Vein endothelial cell (primary cell): ENCODE results near the gene CCDC192. TPM values are rescaled to one million over a fixed set of nuclear protein-coding genes. Genes with fewer than 3 reads are reported as not detected.

ENCODE experiments used
- total RNA-seq: library from RNA; depleted of rRNA; stranded (reverse); fragments of >200 nt; gene quantifications from 2 replicates; pipeline ENCODE4 v1.2.3, GENCODE V29; 2012

CCDC192 gene
- total RNA-seq = not detected in 2 replicates

GRCh38 chr5:127702926-127703561 lies at the start of gene CCDC192:
Gene CCDC192, plus strand, starts transcription at chr5:127703391. Its CDS starts 55 bp downstream, at chr5:127703446.

Other genes with a start within 250 kb of the CCDC192 start
- gene PRRC1, start 185.8 kb upstream of the CCDC192 start, total RNA-seq = 58.8 and 65.3 TPM in 2 replicates
- not detected in 2 replicates for gene CTXN3, start 54.3 kb upstream of the CCDC192 start, total RNA-seq